ENCODE measurements around the gene GRXCR2.

DNA sequence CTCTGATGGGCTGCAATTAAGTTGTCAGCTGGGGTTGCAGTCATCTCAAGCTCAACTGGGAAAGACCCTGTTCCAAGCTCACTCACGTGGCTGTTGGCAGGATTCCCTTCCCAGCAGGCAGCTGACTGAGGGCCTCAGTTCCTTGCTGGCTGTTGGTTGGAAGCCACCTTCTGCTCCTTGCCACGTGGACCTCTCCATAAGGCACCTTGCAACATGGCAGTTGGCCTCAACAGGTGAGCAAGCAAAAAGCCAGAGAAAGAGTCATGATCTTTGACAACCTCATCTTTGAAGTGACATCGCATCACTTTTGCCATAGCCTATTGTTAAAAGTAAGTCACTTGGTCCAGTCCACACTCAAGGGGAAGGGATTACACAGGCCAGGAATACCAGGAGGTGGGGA is 19.8 kb downstream of the GRXCR2 start:
- TF ChIP-seq, protein P1, sequence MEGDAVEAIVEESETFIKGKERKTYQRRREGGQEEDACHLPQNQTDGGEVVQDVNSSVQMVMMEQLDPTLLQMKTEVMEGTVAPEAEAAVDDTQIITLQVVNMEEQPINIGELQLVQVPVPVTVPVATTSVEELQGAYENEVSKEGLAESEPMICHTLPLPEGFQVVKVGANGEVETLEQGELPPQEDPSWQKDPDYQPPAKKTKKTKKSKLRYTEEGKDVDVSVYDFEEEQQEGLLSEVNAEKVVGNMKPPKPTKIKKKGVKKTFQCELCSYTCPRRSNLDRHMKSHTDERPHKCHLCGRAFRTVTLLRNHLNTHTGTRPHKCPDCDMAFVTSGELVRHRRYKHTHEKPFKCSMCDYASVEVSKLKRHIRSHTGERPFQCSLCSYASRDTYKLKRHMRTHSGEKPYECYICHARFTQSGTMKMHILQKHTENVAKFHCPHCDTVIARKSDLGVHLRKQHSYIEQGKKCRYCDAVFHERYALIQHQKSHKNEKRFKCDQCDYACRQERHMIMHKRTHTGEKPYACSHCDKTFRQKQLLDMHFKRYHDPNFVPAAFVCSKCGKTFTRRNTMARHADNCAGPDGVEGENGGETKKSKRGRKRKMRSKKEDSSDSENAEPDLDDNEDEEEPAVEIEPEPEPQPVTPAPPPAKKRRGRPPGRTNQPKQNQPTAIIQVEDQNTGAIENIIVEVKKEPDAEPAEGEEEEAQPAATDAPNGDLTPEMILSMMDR (optimal IDR thresholded peaks at IDR 0.05 in 1 of 3, IDR thresholded peaks at IDR 0.05 in 1 of 3, conservative IDR thresholded peaks at IDR 0.05 in 1 of 3; ENCODE audit: extremely low read depth in 1 of 3, insufficient read depth in 2 of 3, low read length in 3 of 3), result no peak
- TF ChIP-seq EZH2 (IDR thresholded peaks at IDR 0.05; ENCODE audit: low read length), result no peak
